ENCODE results near the gene BACE2.

- TF ChIP-seq CTCF (conservative IDR thresholded peaks at IDR 0.05 in 1 of 2, IDR thresholded peaks at IDR 0.05 in 1 of 2; ENCODE audit: extremely low read depth in 1 of 2, insufficient read depth in 1 of 2, low read depth in 1 of 2, low read length in 2 of 2): no peak
- TF ChIP-seq EZH2 (IDR thresholded peaks at IDR 0.05; ENCODE audit: borderline replicate concordance, low read length): no peak
Measured at GRCh38 chr21:41222247-41223068, 54.5 kb downstream of the BACE2 start.

All from mammary epithelial cell (primary cell).